ENCODE measurements around the gene PIGR.

- no peak for TF ChIP-seq CTCF (IDR thresholded peaks at IDR 0.05)
- no peak for TF ChIP-seq POLR2A (IDR thresholded peaks at IDR 0.05)
- no peak for TF ChIP-seq EP300 (IDR thresholded peaks at IDR 0.05)
Measured at GRCh38 chr1:206885341-206886060, 60.8 kb downstream of the PIGR start.

Measured in ovary (tissue), 3 donors.